Breast epithelium (tissue), 3 donors: ENCODE measurements around the gene NOS1AP.

Experiments
- CTCF ChIP-seq, 3 donors: fragments of 450-650 bp; IDR thresholded peaks; one replicate each; pipeline ENCODE4 v1.5.1; 2016 to 2017; ENCODE audit warnings: antibody characterized with exemption in 3 of 3, mild to moderate bottlenecking in 3 of 3, moderate library complexity in 3 of 3
- POLR2A ChIP-seq: fragments of 450-650 bp; IDR thresholded peaks from one replicate; pipeline ENCODE4 v1.6.1; 2016; ENCODE audit warnings: antibody characterized with exemption, mild to moderate bottlenecking, moderate library complexity

- TF ChIP-seq POLR2A (no peak), CTCF (IDR thresholded peaks at IDR 0.05) (no peak)
These were observed 313.6 kb downstream of the NOS1AP start for GRCh38 chr1:162383091-162383490.
